Left lung (tissue), 10 donors: ENCODE data around the gene DPM2. TPM values are rescaled to one million over a fixed set of nuclear protein-coding genes. Genes with fewer than 3 reads are reported as not detected.

Source experiments
- ATAC-seq: fragments of 200-7000 bp; cut with Tn5 transposase; one replicate; pipeline ENCODE4 v1.9.1; 2020; ENCODE audit warnings: moderate library complexity
- DNase-seq, 4 donors: peaks; one replicate each; pipeline ENCODE4 v3.0.0-alpha.2; 2013 to 2020
- H3K27ac ChIP-seq, 2 donors: fragments of 200-600 bp; sonication (generic) in 1 of 2; one replicate each; pipeline versions ENCODE4 v1.5.0 to v1.8.0; 2020 to 2021
- H3K27me3 ChIP-seq, 2 donors: fragments of 200-600 bp; sonication (generic) in 1 of 2; one replicate each; pipeline versions ENCODE4 v1.5.0 to v1.8.0; 2020 to 2021
- H3K36me3 ChIP-seq, 2 donors: fragments of 200-600 bp; sonication (generic) in 1 of 2; one replicate each; pipeline versions ENCODE4 v1.5.0 to v1.8.0; 2020 to 2021
- H3K4me1 ChIP-seq, 2 donors: fragments of 200-600 bp; one replicate each; pipeline ENCODE4 v1.8.0; 2021
- H3K4me3 ChIP-seq, 2 donors: fragments of 200-600 bp; sonication (generic) in 1 of 2; one replicate each; pipeline versions ENCODE4 v1.5.0 to v1.8.0; 2020 to 2021; ENCODE audit warnings: mild to moderate bottlenecking in 1 of 2
- H3K9me3 ChIP-seq, 2 donors: fragments of 200-600 bp; sonication (generic) in 1 of 2; one replicate each; pipeline versions ENCODE4 v1.5.0 to v1.8.0; 2020 to 2021
- CTCF ChIP-seq, 2 donors: fragments of 200-600 bp; sonication (generic) in 1 of 2; IDR thresholded peaks; one replicate each; pipeline versions ENCODE4 v1.5.0 to v1.8.0; 2021; ENCODE audit warnings: antibody characterized with exemption in 2 of 2
- intact Hi-C, 2 donors: fragments of 100-400 bp; cut with DNase I; formaldehyde crosslinking; loops; one replicate each; pipeline versions ENCODE4 v1.11.2 to v1.14.2; 2022
- polyA plus RNA-seq, 6 donors: library from polyadenylated mRNA; unstranded; fragments of 120-200 nt; gene quantifications; one replicate each; pipeline ENCODE4 v1.2.1, GENCODE V29; 2013; ENCODE audit not compliant: insufficient read length in 6 of 6
- total RNA-seq, 2 donors: library from RNA; stranded (reverse); fragmentation: NEBNext Ultra II Directional; extraction: Animal tissue kit (Norgen Biotek cat#: 25700); gene quantifications; one replicate each; pipeline ENCODE4 v1.2.1, GENCODE V29; 2021
- donor health status: DM: no; HTN: yes; CAD: no.
- donor health status: DM: no; HTN: no; CAD: no.

DPM2 gene
- total and polyA plus RNA-seq, 8 donors: 32.1 to 47.6 (median 36.3) TPM

GRCh38 chr9:127950513-127951289 is 13.0 kb upstream of the DPM2 start:
- Histone ChIP-seq H3K27me3 (no peaks in the 10 kb centered on the region), H3K4me1 (peaks cover 16 to 20% of the 10 kb centered on the region in 2 donors), H3K4me3 (no peak overlapping the region), H3K27ac (no peak overlapping the region), H3K9me3 (no peaks in the 10 kb centered on the region), H3K36me3 (no peaks in the 10 kb centered on the region)
- no peak for TF ChIP-seq CTCF (IDR thresholded peaks at IDR 0.05)
- ATAC-seq: no peak
- intact Hi-C loops: no loop called here
- peak in 1 of 4 donors; percentile 77 for DNase-seq

- no peak overlapping the region for H3K27ac ChIP-seq
Measured at GRCh38 chr9:127949827-127950512, 12.3 kb upstream of the DPM2 start.

GRCh38 chr9:127947841-127948710 is 10.4 kb upstream of the DPM2 start:
- no peak overlapping the region for H3K4me3 ChIP-seq
- TF ChIP-seq CTCF (IDR thresholded peaks at IDR 0.05): no peak
- H3K27me3 ChIP-seq: no peaks in the 10 kb centered on the region
- H3K4me1 ChIP-seq: peaks cover 4 to 13% of the 10 kb centered on the region in 2 donors
- peak in 1 of 4 donors; percentile 60 for DNase-seq
- peaks cover 0 to 17% of the 10 kb centered on the region in 2 donors for H3K36me3 ChIP-seq
- intact Hi-C loops: loop anchor here in 1 of 2 donors (10.0 kb wide), 2 partner anchors 87 to 167 kb away; no protein-coding TSS in a partner anchor
- H3K9me3 ChIP-seq: no peaks in the 10 kb centered on the region
- no peak for ATAC-seq
- H3K27ac ChIP-seq: no peak overlapping the region

More at GRCh38 chr9:127949827-127950512, 12.3 kb upstream of the DPM2 start:
- ATAC-seq: no peak
- intact Hi-C loops: loop anchor here in 1 of 2 donors (10.0 kb wide), 2 partner anchors 85 to 165 kb away; no protein-coding TSS in a partner anchor
- H3K4me3 ChIP-seq: no peak overlapping the region
- peaks cover 11 to 13% of the 10 kb centered on the region in 2 donors for H3K4me1 ChIP-seq
- H3K36me3 ChIP-seq: peaks cover 0 to 5% of the 10 kb centered on the region in 2 donors
- no peaks in the 10 kb centered on the region for H3K27me3 ChIP-seq
- H3K9me3 ChIP-seq: no peaks in the 10 kb centered on the region
- DNase-seq: peak in 1 of 4 donors; percentile 24
- no peak for TF ChIP-seq CTCF (IDR thresholded peaks at IDR 0.05)

- no peak for TF ChIP-seq CTCF (IDR thresholded peaks at IDR 0.05)
- intact Hi-C loops: loop anchor here in 1 of 2 donors (10.0 kb wide), 2 partner anchors 88 to 168 kb away; no protein-coding TSS in a partner anchor
- no peaks in the 10 kb centered on the region for H3K9me3 ChIP-seq
- peaks cover 0 to 22% of the 10 kb centered on the region in 2 donors for H3K4me1 ChIP-seq
- DNase-seq (peak in 1 of 4 donors; percentile 20), ATAC-seq (no peak)
- H3K27me3 ChIP-seq: no peaks in the 10 kb centered on the region
- H3K4me3 ChIP-seq: no peak overlapping the region
- H3K36me3 ChIP-seq: peaks cover 0 to 17% of the 10 kb centered on the region in 2 donors
- H3K27ac ChIP-seq: no peak overlapping the region
Measured at GRCh38 chr9:127946728-127947127, 9.1 kb upstream of the DPM2 start.
